ENCODE measurements around the gene SHISA8.

Gene SHISA8

DNA sequence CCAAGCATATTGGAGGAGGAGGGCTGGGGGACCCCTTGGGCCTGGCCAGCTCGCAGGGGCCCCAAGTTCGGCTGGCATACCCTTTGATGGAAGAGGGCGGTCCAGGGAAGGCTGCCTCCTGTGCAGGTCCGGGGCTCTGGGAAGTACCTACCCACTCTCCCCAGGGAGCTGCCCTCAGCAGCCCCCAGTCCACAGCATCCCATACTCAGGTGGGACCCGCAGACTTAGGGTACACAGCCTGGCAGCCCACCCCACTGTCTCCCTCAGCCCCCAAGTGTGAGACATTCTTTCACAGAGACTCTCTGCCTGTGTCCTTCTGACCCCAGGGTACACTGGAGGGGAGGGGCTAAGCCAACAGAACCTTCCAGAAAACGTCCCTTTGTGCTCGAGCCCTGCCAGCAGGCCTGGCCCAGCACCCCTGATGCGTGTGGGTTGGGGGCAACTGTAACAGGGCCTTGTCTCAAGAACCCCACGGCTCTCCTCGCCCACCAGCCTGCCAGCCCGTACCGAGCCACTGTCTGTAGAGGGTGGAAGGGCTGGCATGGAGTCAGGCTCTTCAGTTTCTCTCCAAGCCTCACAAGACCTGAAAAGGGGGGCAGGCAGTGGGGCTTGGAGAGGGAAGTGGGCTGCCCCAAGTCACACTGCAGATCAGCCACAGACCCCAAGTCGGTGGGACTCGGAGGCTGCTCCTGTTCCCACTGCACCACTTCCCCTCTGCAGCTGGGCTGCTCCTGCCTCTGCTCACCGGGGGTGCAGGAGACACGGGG lies 18.7 kb upstream of the SHISA8 start:
- no peak for DNase-seq

DNA sequence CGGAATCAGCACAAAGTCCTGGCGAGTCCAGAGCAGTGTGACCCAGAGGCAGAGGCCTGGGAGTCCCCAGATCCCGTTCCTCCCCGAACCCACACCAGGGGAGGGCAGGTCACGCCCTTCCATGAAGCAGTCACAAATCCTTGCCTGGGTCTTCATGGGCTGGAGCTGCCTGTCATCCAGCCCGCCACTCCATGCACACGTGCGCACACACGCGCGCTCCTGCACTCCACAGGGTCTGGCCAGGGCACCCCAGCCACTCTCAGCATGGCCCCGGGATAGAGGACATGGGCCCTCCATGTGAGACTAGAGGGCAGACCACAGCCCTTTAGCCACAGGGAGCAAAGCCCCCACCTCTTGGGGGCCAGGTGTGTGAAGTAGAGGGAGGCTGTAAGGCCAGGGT lies 17.5 kb upstream of the SHISA8 start:
- no peak for DNase-seq

DNA sequence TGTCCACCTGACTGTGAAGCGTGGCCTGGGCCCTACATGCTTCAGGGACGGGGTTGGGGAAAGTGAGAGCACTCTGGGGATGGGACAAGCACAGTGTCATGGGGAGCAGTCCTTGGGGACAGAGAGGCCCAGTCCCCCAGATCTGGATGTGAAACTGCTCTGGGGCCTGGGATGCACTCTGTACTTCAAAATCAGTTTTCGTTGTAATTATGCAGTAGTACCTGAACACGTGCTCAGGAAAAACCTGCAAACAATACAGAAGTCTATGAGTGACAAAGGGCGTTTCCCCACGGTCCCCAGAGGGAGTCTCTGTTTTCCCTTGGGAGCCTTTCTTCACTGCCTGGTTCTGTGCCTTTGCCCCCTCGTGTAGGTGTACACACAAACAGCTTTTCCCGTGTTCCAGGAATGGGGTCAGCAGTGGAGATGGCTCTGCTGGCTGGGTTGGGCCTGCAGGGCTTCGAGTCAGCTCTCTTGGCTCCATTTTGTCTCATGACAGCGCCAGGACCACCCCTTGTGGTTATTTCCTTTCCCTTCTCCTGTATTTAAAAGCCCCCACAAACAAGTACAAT lies 16.9 kb upstream of the SHISA8 start:
- no peak for DNase-seq

DNA sequence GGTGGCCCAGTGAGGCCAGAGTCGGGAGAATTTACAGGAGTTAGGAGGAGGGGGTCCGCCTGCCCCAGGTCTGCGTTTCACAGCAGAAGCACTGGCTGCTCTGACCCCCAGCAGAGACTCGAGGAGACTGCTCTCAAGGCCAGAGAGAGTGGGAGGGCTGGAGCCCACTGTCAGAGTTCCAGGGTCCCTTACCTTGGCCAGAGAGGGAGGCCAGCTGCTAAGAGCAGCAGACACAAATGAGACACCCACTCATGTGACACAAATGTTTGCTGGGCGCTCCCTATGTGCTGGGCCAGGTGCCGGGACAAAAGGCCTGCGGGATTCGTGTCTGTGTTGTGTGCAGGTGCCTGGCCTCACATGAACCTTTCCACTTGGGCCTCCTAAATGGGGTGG lies 14.5 kb upstream of the SHISA8 start:
- no peak for DNase-seq

DNA sequence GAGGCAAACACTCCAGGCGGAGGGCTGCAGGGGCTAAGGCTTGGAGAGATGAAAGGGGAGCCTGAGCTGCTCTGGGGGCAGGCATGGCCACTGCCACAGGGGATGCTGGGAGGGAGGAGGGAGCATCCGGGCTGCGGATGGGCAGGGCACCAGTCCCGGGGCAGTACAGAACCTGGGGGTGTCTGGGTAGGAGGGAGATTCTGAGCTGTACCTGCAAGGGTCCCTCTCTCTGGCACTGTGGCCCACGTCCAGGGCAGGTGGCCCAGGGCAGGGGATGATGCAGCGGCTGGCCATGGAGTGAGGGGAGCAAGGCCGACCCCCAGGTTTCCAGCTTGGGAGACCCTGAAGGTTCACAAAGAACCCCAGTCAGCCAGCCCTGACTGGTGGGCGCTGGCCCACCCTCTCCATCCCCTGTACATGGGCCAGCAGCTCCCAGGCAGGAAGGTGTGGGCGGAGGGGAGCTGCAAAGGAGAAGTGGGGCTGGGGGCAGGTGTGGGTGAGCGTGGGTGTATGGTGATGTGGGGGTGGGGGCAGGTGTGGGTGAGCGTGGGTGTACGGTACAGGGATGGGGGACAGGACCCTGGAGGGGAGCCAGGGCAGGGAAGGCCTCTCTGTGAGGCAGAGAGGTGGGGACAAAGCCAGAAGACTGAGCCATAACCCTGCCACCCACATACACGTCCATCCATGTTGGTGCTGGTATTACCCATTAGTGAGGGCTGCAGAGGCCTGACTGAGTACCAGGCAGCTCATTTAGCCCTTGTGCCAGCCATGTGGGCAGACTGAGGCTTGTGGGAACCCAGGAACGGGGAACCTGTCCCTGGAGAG lies 13.9 kb upstream of the SHISA8 start:
- no peak for DNase-seq

DNA sequence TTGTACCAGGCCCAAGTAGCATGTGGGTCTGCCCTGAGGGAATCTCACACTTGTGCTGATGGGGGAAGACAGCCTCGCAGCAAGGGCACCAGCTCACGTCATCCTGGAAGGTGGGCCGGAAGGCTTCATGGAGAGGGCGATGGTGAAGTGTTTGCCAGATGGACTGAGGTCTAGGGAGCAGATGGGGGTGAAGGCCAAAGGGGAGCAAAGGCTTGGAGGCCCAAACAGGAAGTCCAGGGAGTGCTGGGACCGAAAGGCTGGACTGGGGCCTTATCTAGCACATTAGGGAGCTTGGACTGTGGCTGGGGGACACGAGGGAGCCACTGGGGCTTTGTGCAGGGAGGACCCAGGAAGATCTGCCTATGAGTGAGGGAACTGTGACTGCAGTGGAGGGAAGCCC lies 12.9 kb upstream of the SHISA8 start:
- no peak for DNase-seq

DNA sequence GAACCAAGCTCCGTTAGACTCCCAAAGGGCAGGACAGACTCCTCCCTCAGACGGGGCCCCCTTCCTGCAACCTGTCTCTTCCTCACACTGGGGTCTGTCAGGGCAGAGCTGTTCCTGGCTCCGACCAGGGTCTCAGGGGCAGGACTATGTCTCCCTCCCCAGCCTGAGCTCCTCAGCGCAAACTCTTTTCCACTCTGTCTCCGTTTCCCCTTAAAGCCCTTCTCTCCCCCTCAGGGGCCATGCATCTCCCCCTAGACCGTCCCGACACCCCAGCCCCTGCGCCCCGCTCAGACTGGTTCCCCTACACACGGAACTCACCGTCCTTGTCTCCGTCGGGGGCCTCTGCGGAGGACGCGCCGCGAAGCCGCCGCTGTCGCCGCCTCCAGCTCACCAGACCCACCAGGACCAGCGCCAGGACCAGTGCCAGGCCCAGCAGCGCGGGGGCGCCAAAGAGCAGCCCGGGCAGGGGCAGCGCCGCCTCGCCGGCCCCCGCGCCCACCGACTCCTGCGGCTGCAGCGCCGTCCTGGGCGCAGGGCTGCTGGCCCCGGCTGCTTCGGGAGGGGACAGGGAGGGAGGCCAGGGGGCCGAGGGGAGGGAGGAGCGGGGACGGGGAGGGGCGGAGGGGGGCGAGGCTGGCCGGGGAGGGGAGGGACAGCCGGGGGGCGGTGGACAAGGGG lies 11.0 kb upstream of the SHISA8 start:
- DNase-seq, result no peak

DNA sequence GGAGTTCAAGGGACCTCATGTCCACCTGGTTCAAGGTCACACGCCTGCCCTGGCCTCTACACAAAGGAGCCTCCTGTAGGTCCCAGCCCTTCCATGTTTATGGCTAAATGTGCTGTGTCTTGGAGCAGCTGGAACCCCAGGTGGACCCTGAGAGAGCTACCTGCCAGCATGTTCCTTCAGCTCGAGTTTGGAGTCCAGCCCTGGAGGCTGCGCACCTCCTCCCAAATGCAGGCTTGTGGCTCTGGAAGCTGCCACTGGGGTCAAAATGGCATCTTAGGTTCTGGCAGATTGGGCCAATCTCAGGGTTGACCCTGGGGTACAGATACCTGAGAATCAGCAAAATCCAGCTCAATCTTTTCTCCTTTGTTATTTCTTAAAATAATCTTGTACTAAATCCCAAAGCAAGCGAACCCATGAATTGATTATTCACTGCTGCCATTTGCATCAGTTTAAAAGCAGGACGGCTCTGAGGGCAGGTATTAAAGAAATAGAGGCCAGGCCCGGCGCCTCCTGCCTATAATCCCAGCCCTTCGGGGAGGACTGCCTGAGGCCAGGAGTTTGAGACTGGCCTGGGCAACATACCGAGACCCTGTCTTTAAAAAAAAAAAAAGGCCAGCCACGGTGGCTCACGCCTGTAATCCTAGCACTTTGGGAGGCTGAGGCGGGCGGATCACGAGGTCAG lies 8.9 kb upstream of the SHISA8 start:
- no peak for DNase-seq

DNA sequence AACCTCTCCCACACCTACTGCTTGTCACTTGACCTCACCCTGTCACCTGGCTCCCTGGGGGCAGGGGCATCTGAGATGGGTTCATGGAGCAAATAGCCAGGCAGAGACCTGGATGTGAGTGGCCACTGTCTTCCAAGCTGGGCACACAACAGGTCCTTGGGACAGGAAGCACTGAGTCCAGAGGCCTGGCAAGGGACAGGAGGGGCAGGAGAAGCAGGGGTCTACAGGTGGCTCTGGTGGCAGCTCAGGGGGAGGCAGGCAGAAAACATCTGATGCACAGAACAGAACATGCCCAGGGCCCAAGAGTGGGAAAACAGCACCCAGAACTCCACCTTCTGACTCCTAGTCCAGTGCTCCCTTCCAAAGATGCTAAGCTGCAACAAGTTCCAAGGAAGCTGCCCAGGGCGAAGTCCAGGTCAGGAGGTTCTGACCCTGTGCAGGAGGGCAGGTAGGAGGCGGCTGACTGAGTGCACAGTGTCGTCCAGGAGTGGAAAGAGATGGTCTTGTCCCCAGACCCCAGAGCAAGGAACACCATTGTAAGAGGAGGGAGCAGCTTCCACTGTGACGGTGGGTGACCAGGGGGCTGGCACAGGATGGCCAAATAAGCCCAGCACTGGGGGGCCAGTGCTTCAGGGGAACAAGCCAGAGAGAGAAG lies 8.2 kb upstream of the SHISA8 start:
- no peak for DNase-seq

DNA sequence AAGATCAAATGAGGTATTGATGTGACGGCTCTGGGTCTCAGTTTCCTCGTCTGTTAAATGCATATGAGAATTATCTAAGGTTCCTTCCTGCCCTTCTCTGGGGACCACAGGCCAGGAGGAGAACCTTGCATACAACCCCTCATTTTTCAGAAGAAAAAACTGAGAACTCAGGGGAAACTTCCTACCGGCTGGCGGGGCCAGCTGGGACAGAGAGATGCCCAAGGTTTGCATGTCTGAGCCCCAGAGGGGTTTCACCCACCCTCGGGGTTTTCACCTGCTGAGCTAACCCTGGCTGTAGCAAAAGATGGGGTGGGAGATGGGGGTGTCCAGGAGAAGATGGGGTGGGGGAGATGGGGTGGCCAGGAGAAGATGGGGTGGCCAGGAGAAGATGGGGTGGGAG lies 7.5 kb upstream of the SHISA8 start:
- DNase-seq, result no peak

DNA sequence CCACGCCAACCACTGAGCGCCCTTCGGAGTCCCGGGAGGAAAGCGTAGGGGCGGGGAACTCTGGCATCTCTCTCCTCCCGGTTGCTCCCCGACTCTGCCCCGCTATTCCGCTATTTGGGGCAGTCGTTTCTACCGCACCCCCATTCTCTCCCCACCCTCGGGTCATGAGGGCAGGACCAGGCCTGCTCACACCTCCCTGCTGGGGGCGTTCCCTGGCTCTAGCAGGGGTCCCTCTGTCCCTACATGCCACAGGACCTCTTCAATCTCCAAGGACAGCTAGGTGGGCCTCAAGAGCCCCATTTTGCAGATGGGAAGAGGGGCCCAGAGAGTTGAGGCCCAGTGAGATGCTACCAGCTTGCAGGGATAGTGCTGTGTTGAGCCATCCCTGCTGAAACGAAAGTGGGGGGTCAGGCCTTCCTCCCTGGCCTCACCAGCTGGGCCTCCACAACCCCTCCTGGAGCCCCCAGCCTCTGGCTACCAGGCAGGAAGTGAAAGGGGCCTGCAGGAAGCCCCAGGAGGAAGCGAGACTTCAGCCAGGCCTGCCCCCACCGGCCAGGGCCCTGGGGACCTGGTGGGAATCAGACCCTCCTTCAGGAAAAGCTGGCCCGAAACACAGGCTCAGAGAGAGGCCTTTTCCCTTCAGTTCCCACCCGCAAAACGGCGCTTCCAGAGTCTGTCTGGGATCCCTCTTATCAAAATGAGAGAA lies 5.5 kb upstream of the SHISA8 start:
- no peak for DNase-seq

DNA sequence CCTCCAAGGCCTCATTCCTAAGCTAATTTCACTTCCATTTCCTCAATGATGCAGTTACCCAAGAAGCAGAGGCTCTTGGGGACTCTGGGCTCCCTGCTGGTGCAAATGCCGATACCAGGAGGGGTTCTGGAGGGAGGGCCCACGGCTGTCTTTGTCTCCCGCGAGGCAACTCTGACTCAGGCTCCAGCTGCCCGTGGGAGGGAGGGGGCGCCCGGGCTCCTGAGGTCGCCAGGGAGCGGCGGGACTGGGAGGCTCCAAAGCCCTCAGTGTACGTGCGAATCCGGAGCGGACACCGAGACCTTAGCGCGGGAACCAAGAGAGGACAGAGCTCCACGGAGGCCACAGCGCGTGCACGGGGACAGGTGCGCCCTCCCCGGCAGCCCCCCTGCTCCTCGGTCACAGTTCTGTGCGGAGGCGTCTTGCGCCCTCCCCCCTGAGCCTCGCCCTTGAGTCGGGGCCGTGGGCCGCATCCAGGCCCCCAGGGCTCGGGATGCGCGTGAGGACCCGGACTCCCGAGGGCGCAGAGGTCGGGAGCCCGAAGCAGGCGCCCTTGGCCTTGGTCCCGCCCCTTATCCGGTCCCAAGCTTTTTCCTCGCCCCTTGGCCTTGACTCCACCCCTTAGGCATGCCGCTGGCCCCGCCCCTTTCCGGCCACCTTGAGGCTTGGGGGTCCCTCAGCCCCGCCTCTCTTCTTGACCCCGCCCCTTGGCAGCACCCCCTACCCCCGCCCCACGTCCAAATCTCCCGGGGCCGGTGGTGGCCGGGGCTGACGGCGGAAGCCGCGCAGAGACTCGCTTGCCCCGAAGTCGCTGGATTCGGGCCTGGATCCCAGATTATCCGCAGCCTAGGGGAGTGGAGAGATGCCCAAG lies 4.7 kb upstream of the SHISA8 start:
- DNase-seq, result peak; percentile 79

DNA sequence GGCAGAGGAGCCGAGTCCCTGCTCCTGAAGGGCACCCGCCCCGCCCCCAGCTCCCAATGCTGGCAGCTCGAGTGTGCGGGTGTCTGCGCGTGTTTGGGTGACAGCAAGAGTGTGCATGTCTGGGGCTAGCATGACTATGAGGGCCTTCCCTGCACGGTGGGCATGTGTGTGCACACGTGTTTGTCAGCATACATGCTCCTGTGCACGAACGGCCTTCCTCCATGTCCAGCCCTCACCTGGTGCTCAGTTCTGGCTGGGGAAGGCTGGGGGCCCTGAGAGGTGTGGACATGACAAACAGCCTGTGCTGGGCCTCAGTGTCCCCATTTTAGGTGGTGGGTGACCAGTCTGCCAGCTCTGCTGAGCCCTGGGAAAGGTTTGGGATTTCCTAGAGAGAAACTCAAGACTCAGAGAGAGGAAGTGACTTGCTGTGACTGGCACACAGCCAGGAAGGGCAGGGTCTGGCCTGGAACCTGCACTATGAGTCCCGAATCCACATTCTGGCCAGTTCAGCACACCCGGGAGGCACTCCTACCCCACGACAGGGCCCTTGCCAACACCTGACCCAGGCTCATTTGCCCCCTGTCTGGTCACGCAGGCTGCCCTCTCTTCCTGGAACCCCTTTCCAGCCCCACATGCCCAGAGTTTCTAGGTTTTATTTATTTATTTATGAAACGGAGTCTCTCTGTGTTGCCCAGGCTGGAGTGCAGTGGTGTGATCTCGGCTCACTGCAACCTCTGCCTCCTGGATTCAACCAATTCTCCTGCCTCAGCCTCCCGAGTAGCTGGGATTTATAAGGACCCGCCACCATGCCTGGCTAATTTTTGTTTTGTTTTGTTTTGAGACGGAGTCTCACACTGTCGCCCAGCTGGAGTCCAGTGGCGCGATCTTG lies 3.3 kb upstream of the SHISA8 start:
- DNase-seq, result no peak

DNA sequence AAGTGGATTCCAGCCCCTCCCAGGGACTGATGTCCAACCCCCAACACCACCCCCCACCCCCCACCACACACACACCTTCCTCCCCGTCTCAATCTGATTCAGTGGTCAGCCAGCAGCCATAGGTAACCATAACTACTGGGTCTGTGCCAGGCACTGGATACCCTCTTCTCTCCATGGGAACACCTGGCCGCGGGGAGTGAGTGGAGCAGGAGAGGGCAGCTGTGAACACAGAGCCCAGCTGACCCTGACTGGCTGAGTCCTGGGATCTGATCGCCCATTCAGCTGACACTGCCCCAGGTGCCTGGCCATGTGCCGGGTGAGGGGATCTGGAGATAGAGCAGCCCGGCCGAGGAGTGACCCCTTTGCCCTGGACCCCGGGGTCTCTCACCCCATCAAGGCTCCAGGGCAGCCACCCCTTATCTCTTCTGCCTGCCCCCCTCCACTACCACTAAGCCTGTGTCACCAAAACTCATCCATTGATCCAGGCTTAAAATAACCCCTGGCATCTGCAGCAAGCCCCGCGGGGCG lies 2.6 kb upstream of the SHISA8 start:
- DNase-seq, result no peak

DNA sequence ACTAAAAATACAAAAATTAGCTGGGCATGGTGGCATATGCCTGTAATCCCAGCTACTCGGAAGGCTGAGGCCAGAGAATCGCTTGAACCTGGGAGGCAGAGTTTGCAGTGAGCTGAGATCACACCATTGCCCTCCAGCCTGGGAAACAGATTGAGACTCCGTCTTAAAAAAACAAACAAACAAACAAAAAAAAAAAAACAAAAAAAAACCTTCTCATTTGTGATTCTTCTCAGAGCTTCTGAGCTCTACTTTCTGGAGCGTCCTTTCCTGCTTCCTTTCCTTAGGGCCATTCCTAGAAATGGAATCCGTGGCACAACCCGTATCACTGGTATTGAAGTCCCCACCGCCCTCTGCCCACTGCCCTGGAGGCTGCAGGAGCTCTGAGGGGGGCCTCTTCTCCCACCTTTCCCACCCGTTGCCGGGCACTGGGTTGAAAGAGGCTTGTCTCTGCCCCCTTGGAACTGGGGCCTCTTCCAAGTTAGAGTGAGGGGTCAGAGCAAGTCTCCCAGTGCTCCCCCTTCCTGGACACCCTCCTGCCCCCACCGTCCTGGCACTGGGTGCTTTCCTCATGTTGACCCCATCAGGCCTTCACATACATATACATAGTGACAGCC lies 2.0 kb upstream of the SHISA8 start:
- DNase-seq, result no peak

DNA sequence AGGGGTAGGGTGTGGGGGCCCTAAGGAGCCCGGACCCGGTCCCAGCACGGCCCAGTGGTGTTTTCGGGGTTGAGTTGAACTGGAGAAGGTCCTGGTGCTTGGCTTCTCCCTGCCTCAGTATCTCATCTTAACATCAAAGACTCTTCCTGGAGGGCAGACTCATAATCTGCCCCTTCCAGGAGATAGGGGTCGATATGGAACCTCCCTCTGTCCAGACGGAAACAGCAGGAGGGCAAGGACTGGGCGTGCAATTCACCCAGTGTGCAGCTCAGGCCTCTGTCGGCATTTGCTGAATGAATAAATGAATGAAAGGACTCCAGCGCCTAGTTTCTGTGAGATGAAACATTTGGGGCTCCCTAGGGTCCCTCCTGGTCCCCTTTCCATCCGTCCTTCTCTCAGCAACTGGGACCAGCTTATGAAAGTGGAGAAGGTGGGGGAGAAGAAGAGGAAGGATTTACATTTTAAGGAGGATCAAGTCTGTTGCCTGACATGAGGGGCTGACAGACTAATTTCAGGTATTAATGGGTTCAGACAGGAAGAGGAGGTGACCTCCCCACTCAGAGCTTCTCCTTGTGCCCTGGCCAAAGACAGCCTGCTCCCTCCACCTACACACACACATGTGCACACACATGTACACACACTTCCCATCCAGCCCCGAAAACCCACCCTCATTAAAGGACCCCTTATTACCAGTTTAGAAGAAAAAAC lies 1.1 kb upstream of the SHISA8 start:
- no peak for DNase-seq

DNA sequence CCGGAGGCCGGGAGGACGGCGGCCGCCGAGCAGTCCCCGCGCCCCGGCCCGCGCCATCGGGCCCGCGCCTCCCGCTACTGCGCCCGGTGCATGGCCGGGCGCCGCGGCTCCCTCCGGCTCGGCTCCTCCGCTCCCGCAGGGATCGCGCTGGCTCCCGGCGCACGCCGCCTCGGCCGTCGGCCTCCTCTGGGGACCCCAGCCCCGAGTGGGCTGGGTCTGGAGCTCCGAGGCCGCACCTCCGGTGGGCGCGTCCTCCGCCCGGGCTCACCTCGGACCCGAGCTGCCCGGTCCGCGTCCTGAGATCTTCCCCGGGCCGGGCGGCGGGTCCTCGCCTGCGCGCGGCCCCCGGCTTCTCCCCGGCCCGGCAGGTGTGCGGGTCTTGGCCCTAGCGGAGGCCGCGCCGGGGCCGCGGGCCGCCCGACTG lies 251 bp downstream of the SHISA8 start:
- no peak for DNase-seq

DNA sequence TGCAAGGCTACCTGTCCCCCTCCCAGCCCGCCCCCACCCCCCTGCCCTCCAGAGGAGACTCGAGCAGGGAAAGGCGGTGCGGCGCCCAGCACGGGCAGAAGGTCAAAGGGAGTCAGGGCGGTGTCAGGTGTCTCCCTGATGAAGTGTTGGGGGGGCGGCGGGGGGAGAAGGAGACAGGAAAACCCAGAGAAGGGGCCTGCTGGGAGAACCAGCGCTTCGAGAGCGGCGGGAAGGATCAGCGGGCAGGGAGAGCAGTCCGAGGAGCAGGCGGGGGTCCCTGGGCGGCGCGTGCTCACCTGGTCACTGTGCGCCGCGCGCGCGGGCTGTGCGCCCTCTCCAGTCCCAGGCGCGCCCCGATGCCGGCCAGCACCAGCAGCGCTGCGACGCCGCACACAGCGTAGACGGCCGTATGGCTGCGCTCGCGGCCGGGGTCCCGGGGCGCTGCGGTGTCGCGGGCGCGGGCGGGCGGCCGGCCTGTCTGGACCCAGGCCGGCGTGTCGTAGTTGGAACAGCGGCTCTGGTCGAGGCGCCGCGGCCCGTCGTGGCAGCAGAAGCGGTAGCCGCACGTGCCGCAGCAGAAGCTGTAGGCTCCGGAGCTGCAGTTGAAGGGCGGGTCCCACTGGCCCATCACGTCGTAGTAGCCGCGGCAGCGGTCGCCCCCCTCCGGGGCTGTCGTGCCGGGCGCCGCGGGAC lies 886 bp downstream of the SHISA8 start:
- no peak for DNase-seq
